GM19351 (cell line): ENCODE results near the gene ELMOD1.

Experiments used
- ATAC-seq: cut with Tn5 transposase; IDR thresholded peaks from one replicate; pipeline ENCODE4 v1.9.1; 2021; ENCODE audit warnings: mild to moderate bottlenecking, moderate library complexity; ENCODE audit not compliant: unreplicated experiment

Gene ELMOD1

GRCh38 chr11:107713009-107713408, 122.1 kb downstream of the ELMOD1 start:
- ATAC-seq: no peak
